ENCODE measurements around the gene KMT2A.
"Not testable (repeated sequence)": the region's sequence is repeated elsewhere in the genome, so short reads cannot be mapped to it uniquely, and the experiment has no call there.

GRCh38 chr11:118402594-118402993 lies 33.7 kb upstream of the KMT2A start:
- not testable (repeated sequence) for TF ChIP-seq POLR2A, TAF1, SPI1, POLR2AphosphoS5, POU2F2 (IDR thresholded peaks at IDR 0.05; ENCODE audit: low read depth, low read length)
